ENCODE measurements around the gene KLRB1.
"Not testable (repeated sequence)": the region's sequence is repeated elsewhere in the genome, so short reads cannot be mapped to it uniquely, and the experiment has no call there.

The KLRB1 gene

GRCh38 chr12:9564418-9564817, 43.3 kb downstream of the KLRB1 start:
- not testable (repeated sequence) for DNase-seq (ENCODE audit: low read depth in 1 of 2, low spot score in 1 of 2); H3K27ac ChIP-seq (replicated peaks); H3K4me3 ChIP-seq (replicated peaks; ENCODE audit: insufficient read depth, low read length); H3K27me3 ChIP-seq (ENCODE audit: insufficient read depth, poor library complexity, severe bottlenecking)

- DNase-seq (ENCODE audit: low read depth in 1 of 2, low spot score in 1 of 2): not testable (repeated sequence)
Observed at GRCh38 chr12:9562841-9563453, 44.8 kb downstream of the KLRB1 start.

GRCh38 chr12:9545489-9545888, 62.2 kb downstream of the KLRB1 start:
- H3K4me3 ChIP-seq (replicated peaks; ENCODE audit: insufficient read depth, low read length); H3K27me3 ChIP-seq (ENCODE audit: insufficient read depth, poor library complexity, severe bottlenecking); H3K27ac ChIP-seq (replicated peaks); DNase-seq (ENCODE audit: low read depth in 1 of 2, low spot score in 1 of 2): not testable (repeated sequence)

More at GRCh38 chr12:9562841-9563453, 44.8 kb downstream of the KLRB1 start:
- not testable (repeated sequence) for H3K4me3 ChIP-seq (replicated peaks; ENCODE audit: insufficient read depth, low read length); H3K27me3 ChIP-seq (ENCODE audit: insufficient read depth, poor library complexity, severe bottlenecking); H3K27ac ChIP-seq (replicated peaks)

Measured in HL-60 (cell line).